ENCODE data around the gene PFKP. TPM values are rescaled to one million over a fixed set of nuclear protein-coding genes. Genes with fewer than 3 reads are reported as not detected.

The PFKP gene
- total RNA-seq, 1 donor from 2014 or later = 155 TPM

- intact Hi-C loops (cut with DNase I) = no loop called here
- DNase-seq (no peak), ATAC-seq (ENCODE audit: poor library complexity) (no peak)
Observed at GRCh38 chr10:3139216-3139910, 72.0 kb downstream of the PFKP start.

- intact Hi-C loops (cut with DNase I) = no loop called here
- DNase-seq (no peak), ATAC-seq (ENCODE audit: poor library complexity) (no peak)
Observed at GRCh38 chr10:3140280-3140679, 72.9 kb downstream of the PFKP start.

GRCh38 chr10:3141351-3142005 lies 74.1 kb downstream of the PFKP start:
- intact Hi-C loops (cut with DNase I) = no loop called here
- DNase-seq = no peak
- ATAC-seq (ENCODE audit: poor library complexity) = no peak

- DNase-seq (no peak), ATAC-seq (ENCODE audit: poor library complexity) (no peak)
- intact Hi-C loops (cut with DNase I) = no loop called here
Observed at GRCh38 chr10:3142146-3142875, 75.0 kb downstream of the PFKP start.

GRCh38 chr10:3143366-3143765 lies 76.0 kb downstream of the PFKP start:
- intact Hi-C loops (cut with DNase I) = no loop called here
- no peak for ATAC-seq (ENCODE audit: poor library complexity)
- no peak for DNase-seq

GRCh38 chr10:3143791-3144434 lies 76.6 kb downstream of the PFKP start:
- no peak for DNase-seq
- no peak for ATAC-seq (ENCODE audit: poor library complexity)
- intact Hi-C loops (cut with DNase I) = no loop called here

- ATAC-seq (ENCODE audit: poor library complexity) (no peak), DNase-seq (no peak)
- intact Hi-C loops (cut with DNase I) = no loop called here
Observed at GRCh38 chr10:3145366-3145765, 78.0 kb downstream of the PFKP start.

- no peak for ATAC-seq (ENCODE audit: poor library complexity)
- intact Hi-C loops (cut with DNase I) = no loop called here
- no peak for DNase-seq
Observed at GRCh38 chr10:3146289-3146688, 78.9 kb downstream of the PFKP start.

GRCh38 chr10:3147117-3147820 lies 79.9 kb downstream of the PFKP start:
- DNase-seq (no peak), ATAC-seq (ENCODE audit: poor library complexity) (no peak)
- intact Hi-C loops (cut with DNase I) = no loop called here

- intact Hi-C loops (cut with DNase I) = no loop called here
- DNase-seq = no peak
- no peak for ATAC-seq (ENCODE audit: poor library complexity)
Observed at GRCh38 chr10:3148041-3148440, 80.7 kb downstream of the PFKP start.

- intact Hi-C loops (cut with DNase I) = no loop called here
- DNase-seq = no peak
- ATAC-seq (ENCODE audit: poor library complexity) = no peak
Observed at GRCh38 chr10:3148994-3149393, 81.6 kb downstream of the PFKP start.

- ATAC-seq (ENCODE audit: poor library complexity) (no peak), DNase-seq (no peak)
- intact Hi-C loops (cut with DNase I) = no loop called here
Observed at GRCh38 chr10:3149918-3150317, 82.6 kb downstream of the PFKP start.

- ATAC-seq (ENCODE audit: poor library complexity) = no peak
- intact Hi-C loops (cut with DNase I) = no loop called here
- no peak for DNase-seq
Observed at GRCh38 chr10:3150366-3150765, 83.0 kb downstream of the PFKP start.

GRCh38 chr10:3150961-3151360 lies 83.6 kb downstream of the PFKP start:
- intact Hi-C loops (cut with DNase I) = no loop called here
- DNase-seq (no peak), ATAC-seq (ENCODE audit: poor library complexity) (no peak)

- DNase-seq (no peak), ATAC-seq (ENCODE audit: poor library complexity) (no peak)
- intact Hi-C loops (cut with DNase I) = no loop called here
Observed at GRCh38 chr10:3151889-3152565, 84.7 kb downstream of the PFKP start.

GRCh38 chr10:3152566-3152935 lies 85.2 kb downstream of the PFKP start:
- intact Hi-C loops (cut with DNase I) = no loop called here
- ATAC-seq (ENCODE audit: poor library complexity) = no peak
- DNase-seq = no peak

GRCh38 chr10:3154666-3155065 lies 87.3 kb downstream of the PFKP start:
- DNase-seq (no peak), ATAC-seq (ENCODE audit: poor library complexity) (no peak)
- intact Hi-C loops (cut with DNase I) = no loop called here

GRCh38 chr10:3159152-3159551 lies 91.8 kb downstream of the PFKP start:
- DNase-seq = no peak
- peak; percentile 87 for ATAC-seq (ENCODE audit: poor library complexity)
- intact Hi-C loops (cut with DNase I) = no loop called here

- intact Hi-C loops (cut with DNase I) = no loop called here
- ATAC-seq (ENCODE audit: poor library complexity) (no peak), DNase-seq (no peak)
Observed at GRCh38 chr10:3162533-3162932, 95.2 kb downstream of the PFKP start.
